GM15510 (cell line): ENCODE results near the gene ENTHD1.

Experiments
- POLR2A ChIP-seq: IDR thresholded peaks from 3 replicates; pipeline ENCODE4 v1.6.1; 2011; ENCODE audit warnings: borderline replicate concordance; ENCODE audit not compliant: insufficient read length; ENCODE audit errors: extremely low read depth

Gene ENTHD1

DNA sequence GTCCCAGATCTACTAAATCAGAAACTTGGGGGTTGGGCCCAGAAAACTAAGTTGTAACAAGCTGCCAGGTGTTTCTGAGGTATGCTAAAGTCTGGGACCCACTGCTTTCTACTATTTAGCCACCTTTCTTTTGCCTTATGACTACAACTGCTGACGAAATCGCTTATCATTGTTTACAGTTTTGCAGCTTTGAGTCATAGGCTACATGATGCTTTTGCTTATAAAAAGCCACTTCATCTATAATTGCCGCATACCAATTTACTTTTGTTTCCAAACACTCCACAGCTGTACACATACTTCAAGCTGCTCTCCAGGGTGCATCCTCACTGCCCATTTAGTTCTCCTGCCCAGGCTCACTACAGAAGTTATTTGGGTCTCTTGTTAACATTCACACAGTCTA lies 144.7 kb downstream of the ENTHD1 start:
- TF ChIP-seq POLR2A, result no peak

DNA sequence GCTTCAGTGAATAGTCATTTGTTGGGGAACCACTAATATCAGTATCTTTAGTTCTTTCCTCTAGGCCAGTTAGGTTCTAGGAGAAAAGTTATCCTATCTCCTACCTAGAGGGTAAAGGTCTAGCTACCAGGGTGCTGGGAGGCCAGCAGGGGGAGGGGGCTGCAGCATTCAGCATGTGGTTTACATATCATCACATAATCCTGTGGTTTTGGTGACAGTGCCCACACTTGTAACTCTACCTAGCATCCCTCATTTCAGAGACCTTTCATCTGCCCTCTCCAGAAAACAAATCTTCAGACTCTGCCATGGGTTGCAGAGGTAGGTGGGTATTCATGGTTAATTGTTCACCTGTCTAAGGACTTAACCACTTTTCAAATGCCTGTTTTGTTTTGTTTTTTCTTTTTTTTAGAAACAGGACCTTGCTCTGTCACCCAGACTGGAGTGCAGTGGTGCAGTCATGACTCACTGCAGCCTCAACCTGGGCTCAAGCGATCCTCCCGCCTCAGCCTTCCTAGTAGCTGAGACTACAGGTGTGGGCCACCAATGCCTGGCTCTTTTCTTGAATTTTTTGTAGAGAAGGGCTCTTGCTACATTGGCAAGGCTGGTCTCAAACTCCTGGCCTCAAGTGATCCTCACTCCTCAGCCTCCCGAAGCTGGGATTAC lies 146.8 kb downstream of the ENTHD1 start:
- no peak for TF ChIP-seq POLR2A

- TF ChIP-seq POLR2A, result no peak
Measured at GRCh38 chr22:39745789-39746188, 147.8 kb downstream of the ENTHD1 start.

DNA sequence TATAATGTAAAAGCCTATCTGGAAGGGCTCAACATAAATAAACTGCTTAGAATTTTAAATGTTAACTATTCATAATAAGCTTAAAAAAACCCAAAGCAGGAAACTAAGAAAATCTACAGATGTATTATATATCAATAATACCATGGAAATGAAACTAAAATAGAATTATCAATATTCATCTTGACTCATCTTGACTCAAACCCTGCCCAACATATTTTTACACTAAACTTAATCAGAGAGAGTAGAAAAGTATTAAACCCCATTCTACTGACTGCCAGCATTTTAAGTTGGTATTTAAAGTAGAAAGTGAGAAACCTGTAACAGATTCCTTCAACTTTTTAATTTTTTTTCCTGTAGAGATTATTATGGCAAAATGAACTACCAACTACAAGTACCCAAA lies 149.2 kb downstream of the ENTHD1 start:
- no peak for TF ChIP-seq POLR2A

- TF ChIP-seq POLR2A, result no peak
Measured at GRCh38 chr22:39743935-39744334, 149.6 kb downstream of the ENTHD1 start.

- TF ChIP-seq POLR2A, result no peak
Measured at GRCh38 chr22:39739338-39740027, 154.1 kb downstream of the ENTHD1 start.

DNA sequence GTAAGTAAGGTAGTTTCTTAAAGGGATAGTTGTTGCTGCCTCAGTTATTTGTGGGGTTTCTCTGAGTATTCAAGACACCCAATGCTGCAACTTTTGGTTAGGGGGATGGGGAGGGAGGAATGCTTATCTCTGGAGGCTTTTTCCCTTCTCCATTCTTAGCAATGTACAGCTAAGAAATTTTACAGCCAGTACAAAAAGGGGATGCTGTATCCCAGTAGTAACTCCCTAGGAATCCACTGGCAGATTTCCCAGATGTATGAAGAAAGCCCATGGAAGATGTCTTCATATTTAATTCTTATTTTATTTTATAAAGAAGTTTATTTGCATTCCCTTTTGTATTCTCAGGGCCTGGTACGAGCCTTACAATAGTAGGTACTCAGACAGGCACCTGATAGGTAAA lies 154.8 kb downstream of the ENTHD1 start:
- no peak for TF ChIP-seq POLR2A

DNA sequence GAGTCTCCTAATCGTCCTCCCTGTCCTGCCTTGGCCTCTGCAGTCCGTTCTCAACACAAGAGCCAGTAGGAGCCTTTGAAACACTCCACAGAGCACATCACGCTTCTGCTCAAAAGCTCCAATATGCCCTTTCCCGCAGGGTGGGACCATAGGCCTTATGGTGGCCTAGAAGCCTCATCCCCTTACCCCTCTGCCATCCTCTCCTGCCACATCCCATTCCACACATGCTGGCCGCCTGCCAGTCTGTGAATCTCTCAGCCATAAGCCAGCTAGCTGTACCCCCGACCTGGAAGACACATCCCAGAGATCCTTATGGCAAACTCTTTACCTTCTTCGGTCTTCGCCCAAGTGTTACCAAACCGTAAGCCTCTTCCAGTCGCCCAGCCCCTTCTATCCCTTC lies 157.8 kb downstream of the ENTHD1 start:
- no peak for TF ChIP-seq POLR2A

DNA sequence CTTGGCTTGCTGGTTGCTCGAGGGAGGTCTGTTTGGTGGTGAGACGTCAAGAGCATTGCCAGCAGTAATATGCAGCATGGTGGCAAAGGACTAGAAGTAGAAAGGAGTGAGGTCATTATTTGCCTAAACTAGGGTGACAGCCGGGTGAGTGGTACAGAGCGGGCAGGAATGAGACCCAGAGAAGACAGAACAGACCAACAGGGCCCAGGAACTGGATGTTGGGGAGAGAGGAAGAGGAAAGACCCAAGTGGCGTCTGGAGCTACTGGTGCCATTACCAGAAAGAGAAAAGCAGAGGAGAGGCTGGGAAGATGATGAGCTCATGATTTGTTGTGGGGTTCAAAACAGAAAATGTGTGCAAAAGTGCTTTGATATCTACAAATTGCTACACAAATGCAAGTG lies 158.7 kb downstream of the ENTHD1 start:
- TF ChIP-seq POLR2A, result no peak

GRCh38 chr22:39733191-39733590 lies 160.4 kb downstream of the ENTHD1 start:
- no peak for TF ChIP-seq POLR2A

DNA sequence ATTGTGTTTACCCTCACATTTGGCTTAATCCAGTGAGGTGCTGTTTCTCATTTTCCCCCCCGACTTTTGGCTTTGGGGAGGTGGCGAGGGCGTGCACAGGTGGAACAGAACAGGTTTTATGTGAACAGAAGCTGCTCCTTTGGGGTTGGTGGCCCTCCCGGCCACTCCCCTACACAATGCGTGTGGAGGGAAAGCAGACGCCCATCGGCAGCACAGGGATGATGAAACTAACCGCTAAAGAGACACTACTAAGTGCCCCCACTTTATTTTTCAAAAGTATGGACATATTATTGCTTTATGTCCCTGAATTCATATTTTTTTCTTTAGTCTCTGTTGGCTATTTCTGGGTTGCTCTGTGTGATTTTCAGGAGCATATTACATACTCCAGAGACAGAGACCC lies 160.9 kb downstream of the ENTHD1 start:
- TF ChIP-seq POLR2A, result no peak

DNA sequence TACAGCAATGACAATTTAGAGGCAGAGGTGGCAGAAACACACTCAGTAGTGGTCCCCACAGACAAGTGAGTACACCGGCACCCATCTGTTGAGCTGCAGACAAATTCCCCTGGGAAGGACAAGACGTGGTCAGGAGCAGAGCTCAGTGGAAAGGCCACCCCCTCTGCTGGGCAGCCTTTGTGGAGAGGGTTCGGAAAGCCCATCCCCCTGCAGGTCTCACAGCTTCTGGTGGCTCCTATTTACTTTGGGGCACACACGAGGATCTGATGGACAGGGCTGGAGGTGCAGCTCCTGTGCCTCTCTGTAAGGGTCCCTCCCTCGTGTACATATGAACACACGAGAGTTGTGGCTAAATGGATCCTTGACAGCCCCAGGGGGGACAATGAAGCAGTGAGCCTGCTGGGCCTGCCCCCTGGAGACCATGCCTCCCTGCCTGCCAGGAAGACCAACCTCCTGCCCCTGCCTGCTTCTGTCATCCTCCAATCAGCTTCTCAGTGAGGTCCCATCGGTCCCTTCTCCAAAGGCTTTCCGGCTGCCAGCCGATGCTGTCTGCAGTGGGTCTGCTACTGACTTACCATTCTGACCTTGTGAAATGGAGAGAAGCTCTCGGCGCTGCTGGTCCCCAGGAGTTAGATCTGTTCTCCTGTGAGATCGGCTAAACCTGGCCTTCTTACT lies 161.5 kb downstream of the ENTHD1 start:
- TF ChIP-seq POLR2A, result no peak

- TF ChIP-seq POLR2A, result no peak
Measured at GRCh38 chr22:39731481-39731880, 162.1 kb downstream of the ENTHD1 start.

DNA sequence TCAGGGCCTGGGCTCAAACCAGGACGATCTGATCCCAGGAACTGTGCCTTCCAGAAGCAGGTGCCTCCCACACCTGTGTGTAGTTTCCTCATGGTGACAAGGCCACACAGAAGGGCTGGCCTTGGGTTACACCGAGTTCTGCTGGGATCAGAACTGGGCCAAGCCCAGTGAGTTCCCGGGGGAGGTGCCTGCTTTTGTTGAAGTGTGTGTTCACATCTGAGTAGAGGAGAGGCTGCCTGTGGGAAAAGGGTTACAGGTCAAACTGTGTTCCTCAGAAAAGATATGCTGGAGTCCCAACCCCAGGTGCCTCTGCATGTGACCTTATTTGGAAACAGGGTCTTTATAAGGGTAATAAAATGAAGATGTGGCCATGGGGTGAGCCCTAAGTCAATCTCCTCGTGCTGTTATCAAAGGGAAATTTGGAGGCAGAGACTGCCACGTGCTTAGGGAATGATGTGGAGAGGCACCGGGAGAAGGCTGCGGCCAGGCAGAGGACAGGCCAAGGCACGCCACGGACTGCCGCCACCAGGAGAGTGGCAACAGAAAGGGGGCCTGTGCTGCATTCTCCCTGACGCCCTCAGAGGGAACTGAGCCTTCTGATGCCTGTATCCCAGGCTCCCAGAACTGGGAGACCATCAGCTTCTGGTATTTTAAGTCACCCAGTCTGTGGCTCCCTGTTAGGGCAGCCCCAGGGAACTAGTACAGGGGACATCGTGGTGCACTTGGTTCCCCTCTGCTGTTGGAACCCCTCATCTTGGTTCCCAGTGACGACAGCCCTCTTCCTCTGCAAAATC lies 164.2 kb downstream of the ENTHD1 start:
- no peak for TF ChIP-seq POLR2A

DNA sequence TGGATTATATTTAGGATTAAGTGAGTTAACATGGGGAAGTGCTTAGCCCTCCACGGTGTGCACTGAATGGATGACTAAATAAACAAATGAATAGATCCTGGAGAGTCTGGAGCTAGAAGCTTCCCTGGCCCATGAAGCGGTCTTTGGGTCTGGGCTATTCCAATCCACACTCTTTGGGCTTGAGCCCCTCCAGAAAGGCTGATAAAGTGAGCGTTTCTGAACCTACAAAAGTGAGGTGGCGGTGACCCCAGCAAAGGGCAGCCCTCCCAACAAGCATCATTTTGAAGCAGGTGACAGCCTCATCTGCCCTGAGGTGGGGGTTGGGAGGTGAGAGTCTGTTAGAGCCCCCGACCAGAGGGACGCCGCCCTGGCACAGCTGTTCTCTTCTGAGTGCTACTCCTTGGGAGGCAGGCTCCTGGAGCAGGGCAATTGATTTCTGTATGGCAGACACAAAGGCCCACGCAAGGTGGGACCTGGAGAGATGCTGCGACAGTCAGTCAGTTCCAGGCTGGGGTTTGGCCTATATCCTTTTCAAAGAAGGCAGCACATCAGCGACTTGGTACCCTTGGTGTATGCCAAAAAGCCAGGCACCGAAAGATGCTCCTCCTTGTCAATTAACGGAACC lies 165.2 kb downstream of the ENTHD1 start:
- no peak for TF ChIP-seq POLR2A
